Mammary epithelial cell (primary cell): ENCODE results near the gene FAM200A.
"Not testable (repeated sequence)": the region's sequence is repeated elsewhere in the genome, so short reads cannot be mapped to it uniquely, and the experiment has no call there.

ENCODE experiments used
- CTCF ChIP-seq, 2 donors: IDR thresholded peaks in 1 of 2; conservative IDR thresholded peaks in 1 of 2; 2 replicates each; pipeline ENCODE4 v1.5.1; 2011 to 2012; ENCODE audit warnings: inconsistent platforms in 2 of 2, low read length in 2 of 2, mild to moderate bottlenecking in 2 of 2, control low read depth in 1 of 2, low read depth in 1 of 2; ENCODE audit not compliant: insufficient read depth in 1 of 2; ENCODE audit errors: extremely low read depth in 1 of 2
- EZH2 ChIP-seq: IDR thresholded peaks from 2 replicates; pipeline ENCODE4 v1.6.1; 2012; ENCODE audit warnings: low read length, inconsistent platforms, borderline replicate concordance

GRCh38 chr7:99501236-99501635 is 50.7 kb downstream of the FAM200A start:
- TF ChIP-seq CTCF (conservative IDR thresholded peaks at IDR 0.05 in 1 of 2, IDR thresholded peaks at IDR 0.05 in 1 of 2; ENCODE audit: extremely low read depth in 1 of 2, insufficient read depth in 1 of 2, low read depth in 1 of 2, low read length in 2 of 2); EZH2: not testable (repeated sequence)
